WTC11 (cell line): ENCODE measurements around the gene RBM4. TPM values are rescaled to one million over a fixed set of nuclear protein-coding genes. Genes with fewer than 3 reads are reported as not detected.
A peak's percentile ranks its signal among the peaks of the same experiment; 100 is the strongest.

Experiments
- AFF4 ChIP-seq: sonication (generic); formaldehyde crosslinking; IDR thresholded peaks from 2 replicates; pipeline ENCODE4 v1.8.1; 2023; ENCODE audit warnings: mild to moderate bottlenecking, missing genetic modification reagents, borderline replicate concordance
- AR ChIP-seq: fragments of 250-450 bp; sonication (Bioruptor Pico); IDR thresholded peaks from 2 replicates; pipeline ENCODE4 v1.9.0; 2021; ENCODE audit warnings: mild to moderate bottlenecking
- CDX4 ChIP-seq: fragments of 250-450 bp; sonication (Bioruptor Pico); IDR thresholded peaks from 2 replicates; pipeline ENCODE4 v1.9.0; 2021; ENCODE audit warnings: moderate library complexity, mild to moderate bottlenecking, inconsistent platforms, borderline replicate concordance
- CREB1 ChIP-seq: sonication (generic); formaldehyde crosslinking; IDR thresholded peaks from 2 replicates; pipeline ENCODE4 v1.8.0; 2023; ENCODE audit warnings: mild to moderate bottlenecking, missing genetic modification reagents
- JAZF1 ChIP-seq: fragments of 250-450 bp; sonication (Bioruptor Pico); IDR thresholded peaks from 2 replicates; pipeline ENCODE4 v1.9.0; 2021; ENCODE audit warnings: moderate library complexity, mild to moderate bottlenecking, inconsistent platforms
- JUN ChIP-seq: sonication (generic); formaldehyde crosslinking; IDR thresholded peaks from 2 replicates; pipeline ENCODE4 v1.8.0; 2023; ENCODE audit warnings: mild to moderate bottlenecking, missing genetic modification reagents
- KAT7 ChIP-seq: sonication (generic); formaldehyde crosslinking; IDR thresholded peaks from 2 replicates; pipeline ENCODE4 v1.8.1; 2023; ENCODE audit warnings: missing genetic modification reagents, mild to moderate bottlenecking, borderline replicate concordance
- MAX ChIP-seq: sonication (generic); formaldehyde crosslinking; IDR thresholded peaks from 2 replicates; pipeline ENCODE4 v1.8.0; 2022; ENCODE audit warnings: mild to moderate bottlenecking, missing genetic modification reagents
- MYBL2 ChIP-seq: sonication (generic); formaldehyde crosslinking; IDR thresholded peaks from 2 replicates; pipeline ENCODE4 v1.8.1; 2023; ENCODE audit warnings: mild to moderate bottlenecking, moderate library complexity, missing genetic modification reagents
- OVOL2 ChIP-seq: fragments of 250-450 bp; sonication (Bioruptor Pico); IDR thresholded peaks from 2 replicates; pipeline ENCODE4 v1.9.0; 2021; ENCODE audit warnings: mild to moderate bottlenecking, borderline replicate concordance
- PRDM15 ChIP-seq: sonication (generic); formaldehyde crosslinking; IDR thresholded peaks from 2 replicates; pipeline ENCODE4 v1.8.0; 2022; ENCODE audit warnings: missing genetic modification reagents
- SP1 ChIP-seq: sonication (generic); formaldehyde crosslinking; conservative IDR thresholded peaks from 2 replicates; pipeline ENCODE4 v1.8.1; 2022; ENCODE audit warnings: missing genetic modification reagents
- TCF7 ChIP-seq: sonication (generic); formaldehyde crosslinking; IDR thresholded peaks from 2 replicates; pipeline ENCODE4 v1.8.0; 2022; ENCODE audit warnings: mild to moderate bottlenecking, low read depth, missing genetic modification reagents, moderate library complexity
- TEAD4 ChIP-seq: sonication (generic); formaldehyde crosslinking; IDR thresholded peaks from 2 replicates; pipeline ENCODE4 v1.8.0; 2022; ENCODE audit warnings: mild to moderate bottlenecking, missing genetic modification reagents
- USF1 ChIP-seq: sonication (generic); formaldehyde crosslinking; IDR thresholded peaks from 2 replicates; pipeline ENCODE4 v1.8.0; 2022; ENCODE audit warnings: mild to moderate bottlenecking, missing genetic modification reagents
- USF2 ChIP-seq: sonication (generic); formaldehyde crosslinking; IDR thresholded peaks from 2 replicates; pipeline ENCODE4 v1.8.1; 2023; ENCODE audit warnings: mild to moderate bottlenecking, missing genetic modification reagents, moderate library complexity
- ZMAT4 ChIP-seq: fragments of 250-450 bp; sonication (Bioruptor Pico); IDR thresholded peaks from 2 replicates; pipeline ENCODE4 v1.9.0; 2021; ENCODE audit warnings: mild to moderate bottlenecking
- ZNF138 ChIP-seq: sonication (generic); formaldehyde crosslinking; conservative IDR thresholded peaks from 2 replicates; pipeline ENCODE4 v1.8.1; 2022; ENCODE audit warnings: mild to moderate bottlenecking, moderate library complexity, missing genetic modification reagents
- ZNF232 ChIP-seq: sonication (generic); formaldehyde crosslinking; IDR thresholded peaks from 2 replicates; pipeline ENCODE4 v1.8.0; 2022; ENCODE audit warnings: mild to moderate bottlenecking, missing genetic modification reagents
- ZSCAN18 ChIP-seq: fragments of 250-450 bp; sonication (Bioruptor Pico); IDR thresholded peaks from 2 replicates; pipeline ENCODE4 v2.1.2; 2022; ENCODE audit warnings: mild to moderate bottlenecking, moderate library complexity
- total RNA-seq: library from RNA; stranded (reverse); gene quantifications from 3 replicates; pipeline ENCODE4 v1.2.3, GENCODE V29; 2021

The RBM4 gene
- total RNA-seq, 1 experiment from 2014 or later: 144 TPM

GRCh38 chr11:66616379-66617154 lies 21.9 kb upstream of the RBM4 start, which contains the start of gene RBM14 (continued):
- TF ChIP-seq PRDM15 (CRISPR knock-in tag): no peak
- no peak for TF ChIP-seq ZNF138 (CRISPR knock-in tag)
- 0 out of 2 replicates have a peak, but pooled peaks have one; percentile 50 for TF ChIP-seq TEAD4 (CRISPR knock-in tag)
- peak; percentile 92 for TF ChIP-seq MAX (CRISPR knock-in tag)
- no peak for TF ChIP-seq OVOL2 (CRISPR knock-in tag)
- no peak for TF ChIP-seq ZMAT4 (CRISPR knock-in tag)
- TF ChIP-seq ZSCAN18 (CRISPR knock-in tag): no peak
- no peak for TF ChIP-seq CDX4 (CRISPR knock-in tag)
- peak; percentile 85 for TF ChIP-seq ZNF232 (CRISPR knock-in tag)
- TF ChIP-seq USF1: peak; percentile 62; the same call in 1 of the 2 replicates
- no peak for TF ChIP-seq AFF4 (CRISPR knock-in tag)
- no peak for TF ChIP-seq JAZF1 (CRISPR knock-in tag)
- peak; percentile 95 for TF ChIP-seq MYBL2 (CRISPR knock-in tag)
- peak; percentile 60 for TF ChIP-seq JUN (CRISPR knock-in tag)
- no peak for TF ChIP-seq AR (CRISPR knock-in tag)
- no peak for TF ChIP-seq USF2 (CRISPR knock-in tag)
- peak; percentile 44; the same call in 1 of the 2 replicates for TF ChIP-seq CREB1 (CRISPR knock-in tag)
- no peak for TF ChIP-seq KAT7 (CRISPR knock-in tag)
- TF ChIP-seq SP1 (CRISPR knock-in tag): peak; percentile 79
- TF ChIP-seq TCF7 (CRISPR knock-in tag): peak; percentile 82; the same call in 1 of the 2 replicates
